Endodermal cell (in vitro differentiated cells): Measurements from ENCODE around the gene CAPSL. TPM values are rescaled to one million over a fixed set of nuclear protein-coding genes. Genes with fewer than 3 reads are reported as not detected.

ENCODE experiments used
- DNase-seq: peaks from one replicate; pipeline ENCODE4 v3.0.0-alpha.2; 2017
- H3K27ac ChIP-seq: 2 replicates; pipeline ENCODE4 v1.5.1; 2013; ENCODE audit warnings: mild to moderate bottlenecking, low read depth, low read length, moderate library complexity
- H3K27me3 ChIP-seq: 2 replicates; pipeline ENCODE4 v1.6.1; 2013; ENCODE audit warnings: mild to moderate bottlenecking, low read length, moderate library complexity; ENCODE audit not compliant: insufficient read depth, control insufficient read depth, poor library complexity, severe bottlenecking
- H3K36me3 ChIP-seq: 2 replicates; pipeline ENCODE4 v1.7.0; 2013; ENCODE audit warnings: mild to moderate bottlenecking, low read length, moderate library complexity; ENCODE audit not compliant: control insufficient read depth, insufficient read depth
- H3K4me1 ChIP-seq: one replicate; pipeline ENCODE4 v1.7.0; 2013; ENCODE audit warnings: low read length; ENCODE audit not compliant: control insufficient read depth, insufficient read depth
- H3K4me3 ChIP-seq: 2 replicates; pipeline ENCODE4 v1.5.1; 2013; ENCODE audit warnings: mild to moderate bottlenecking, low read length, moderate library complexity
- H3K9ac ChIP-seq: 2 replicates; pipeline ENCODE4 v1.6.1; 2013; ENCODE audit warnings: mild to moderate bottlenecking, low read length, moderate library complexity; ENCODE audit not compliant: poor library complexity, severe bottlenecking; ENCODE audit errors: extremely low read depth
- H3K9me3 ChIP-seq: 2 replicates; pipeline ENCODE4 v1.6.1; 2013; ENCODE audit warnings: mild to moderate bottlenecking, low read length, moderate library complexity; ENCODE audit not compliant: control insufficient read depth
- H3K27ac Mint-ChIP-seq: 2 replicates; pipeline ENCODE4 v1.8.0; 2020; ENCODE audit warnings: mixed read lengths
- H3K27me3 Mint-ChIP-seq: 2 replicates; pipeline ENCODE4 v1.8.0; 2021; ENCODE audit warnings: mild to moderate bottlenecking, mixed read lengths; ENCODE audit not compliant: insufficient read depth
- H3K36me3 Mint-ChIP-seq: 2 replicates; pipeline ENCODE4 v1.8.0; 2020; ENCODE audit warnings: low read depth, mixed read lengths
- H3K4me1 Mint-ChIP-seq: 2 replicates; pipeline ENCODE4 v1.8.0; 2020; ENCODE audit warnings: mixed read lengths
- H3K4me3 Mint-ChIP-seq: 2 replicates; pipeline ENCODE4 v1.8.0; 2020; ENCODE audit warnings: mild to moderate bottlenecking, moderate library complexity, mixed read lengths
- H3K9me3 Mint-ChIP-seq: 2 replicates; pipeline ENCODE4 v1.8.0; 2020; ENCODE audit warnings: mild to moderate bottlenecking, mixed read lengths
- WGBS, 2 experiments: methylation state at CpG; one replicate each; pipeline versions ENCODE4 v1.1.5 to v1.1.7; 2013; ENCODE audit warnings: missing lambda C conversion rate in 2 of 2, mixed read lengths in 1 of 2; ENCODE audit not compliant: insufficient coverage in 1 of 2, insufficient read length in 1 of 2; 5-methylcytosine and 5-hydroxymethylcytosine counted together
- total RNA-seq, 2 donors: library from RNA; stranded (reverse); fragmentation: NEBNext Ultra II Directional in 1 of 2; extraction: Animal tissue kit (Norgen Biotek cat#: 25700) in 1 of 2; gene quantifications; 2 replicates in 1 of 2; 3 replicates in 1 of 2; pipeline ENCODE4 v1.2.1, GENCODE V29; 2021
- TF ChIP-seq, protein P1 (sequence below): fragments of 200-600 bp; sonication (generic); conservative IDR thresholded peaks from 2 replicates; pipeline ENCODE4 v1.5.0; 2021; ENCODE audit warnings: antibody characterized with exemption, mild to moderate bottlenecking

The CAPSL gene
- total RNA-seq, 2 donors from 2014 or later = not detected

DNA sequence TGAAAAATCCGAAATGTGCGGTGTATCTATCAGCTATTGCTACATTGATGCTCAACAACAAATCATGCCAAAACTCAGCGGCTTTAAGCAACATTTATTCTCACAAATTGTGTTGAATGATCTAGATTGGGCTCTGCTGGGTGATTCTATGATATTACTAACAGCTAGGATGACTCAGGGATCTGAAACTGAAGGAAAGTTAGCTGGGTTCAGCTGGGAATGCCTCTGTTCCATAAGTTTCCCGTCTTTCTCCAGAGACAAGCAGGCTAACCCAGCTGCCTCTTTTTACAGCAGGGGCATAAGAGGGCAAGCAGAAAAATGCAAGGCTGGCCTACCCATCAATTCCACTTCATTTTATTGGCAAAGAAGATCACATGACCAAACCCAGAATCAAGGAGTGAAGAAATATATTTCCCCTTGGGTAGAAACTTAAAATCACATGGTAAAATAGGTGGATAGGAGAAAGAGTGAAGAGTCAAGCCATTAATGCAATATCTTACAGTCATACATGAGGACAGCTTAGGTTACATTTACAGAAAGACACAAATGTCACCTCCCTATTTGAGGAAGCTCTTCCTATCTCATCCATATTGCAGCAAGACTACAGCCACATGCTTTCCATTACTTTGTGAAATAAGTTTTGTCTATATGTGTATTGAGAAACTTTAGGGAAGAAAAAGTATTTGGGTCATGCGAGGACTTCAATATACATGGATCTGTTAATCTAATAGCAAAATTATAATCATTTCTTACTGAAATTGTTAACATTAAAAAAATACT, 50.9 kb downstream of the CAPSL start:
- Histone ChIP-seq H3K36me3 (no peaks in the 10 kb centered on the region), H3K9me3 (peaks cover 8% of the 10 kb centered on the region), H3K4me1 (peaks cover 4% of the 10 kb centered on the region), H3K9ac (no peak overlapping the region), H3K27me3 (no peaks in the 10 kb centered on the region), H3K4me3 (no peak overlapping the region), H3K27ac (no peak overlapping the region)
- no peaks in the 10 kb centered on the region for H3K4me1 Mint-ChIP-seq
- peaks cover 9% of the 10 kb centered on the region for H3K9me3 Mint-ChIP-seq
- H3K27me3 Mint-ChIP-seq = no peaks in the 10 kb centered on the region
- H3K4me3 Mint-ChIP-seq = no peak overlapping the region
- WGBS, 2 experiments = 56 to 67% methylated on average over 3 to 4 of the region's 5 CpGs
- H3K27ac Mint-ChIP-seq = no peak overlapping the region
- TF ChIP-seq, protein P1, sequence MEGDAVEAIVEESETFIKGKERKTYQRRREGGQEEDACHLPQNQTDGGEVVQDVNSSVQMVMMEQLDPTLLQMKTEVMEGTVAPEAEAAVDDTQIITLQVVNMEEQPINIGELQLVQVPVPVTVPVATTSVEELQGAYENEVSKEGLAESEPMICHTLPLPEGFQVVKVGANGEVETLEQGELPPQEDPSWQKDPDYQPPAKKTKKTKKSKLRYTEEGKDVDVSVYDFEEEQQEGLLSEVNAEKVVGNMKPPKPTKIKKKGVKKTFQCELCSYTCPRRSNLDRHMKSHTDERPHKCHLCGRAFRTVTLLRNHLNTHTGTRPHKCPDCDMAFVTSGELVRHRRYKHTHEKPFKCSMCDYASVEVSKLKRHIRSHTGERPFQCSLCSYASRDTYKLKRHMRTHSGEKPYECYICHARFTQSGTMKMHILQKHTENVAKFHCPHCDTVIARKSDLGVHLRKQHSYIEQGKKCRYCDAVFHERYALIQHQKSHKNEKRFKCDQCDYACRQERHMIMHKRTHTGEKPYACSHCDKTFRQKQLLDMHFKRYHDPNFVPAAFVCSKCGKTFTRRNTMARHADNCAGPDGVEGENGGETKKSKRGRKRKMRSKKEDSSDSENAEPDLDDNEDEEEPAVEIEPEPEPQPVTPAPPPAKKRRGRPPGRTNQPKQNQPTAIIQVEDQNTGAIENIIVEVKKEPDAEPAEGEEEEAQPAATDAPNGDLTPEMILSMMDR = no peak
- H3K36me3 Mint-ChIP-seq = no peaks in the 10 kb centered on the region
- no peak for DNase-seq

DNA sequence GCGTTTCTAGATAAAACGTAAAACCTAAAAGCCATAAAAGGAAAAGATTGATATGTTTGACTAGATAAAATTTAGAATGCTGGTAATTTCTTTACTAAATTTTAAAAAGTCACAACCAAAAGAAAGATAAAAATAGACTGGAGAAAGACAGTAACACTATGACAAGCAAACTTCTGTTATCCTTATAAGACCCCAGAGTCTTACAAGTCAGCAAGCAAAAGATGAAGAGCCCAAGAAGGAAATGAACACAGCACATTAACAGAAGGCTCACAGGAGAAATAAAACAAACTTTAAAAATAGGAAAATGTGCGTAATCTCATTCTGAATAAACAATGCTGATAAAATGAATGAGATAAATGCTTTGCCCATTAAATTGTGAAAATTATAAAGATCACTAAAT, 52.0 kb downstream of the CAPSL start:
- H3K4me3 Mint-ChIP-seq = no peak overlapping the region
- WGBS, 2 experiments = 93 to 100% methylated on average over 1 to 3 of the region's 3 CpGs
- H3K4me1 Mint-ChIP-seq = no peaks in the 10 kb centered on the region
- DNase-seq = no peak
- no peaks in the 10 kb centered on the region for H3K27me3 Mint-ChIP-seq
- Histone ChIP-seq H3K9ac (no peak overlapping the region), H3K9me3 (peaks cover 3% of the 10 kb centered on the region), H3K27me3 (no peaks in the 10 kb centered on the region), H3K4me1 (peaks cover 4% of the 10 kb centered on the region), H3K36me3 (no peaks in the 10 kb centered on the region), H3K4me3 (no peak overlapping the region), H3K27ac (no peak overlapping the region)
- TF ChIP-seq, protein P1 = no peak
- no peaks in the 10 kb centered on the region for H3K36me3 Mint-ChIP-seq
- H3K9me3 Mint-ChIP-seq = peaks cover under 1% of the 10 kb centered on the region
- H3K27ac Mint-ChIP-seq = no peak overlapping the region

DNA sequence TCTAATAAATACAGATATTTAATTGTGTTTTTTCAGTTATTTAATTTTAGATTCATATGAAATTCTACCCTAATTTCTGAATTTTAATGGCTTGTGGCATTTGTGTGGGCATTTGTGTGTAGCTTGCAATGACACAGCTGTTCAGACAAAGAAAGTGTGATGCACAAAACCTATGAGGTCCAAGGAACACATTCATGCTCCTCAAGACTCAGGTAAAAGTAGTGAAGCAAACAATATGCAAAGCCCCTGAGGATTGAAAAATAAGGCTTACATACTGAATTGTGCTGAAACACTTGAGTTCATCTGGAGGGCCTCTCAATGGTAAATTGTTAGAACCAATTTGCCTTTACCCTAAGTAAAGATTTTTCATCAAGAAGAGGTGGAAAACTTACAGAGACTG, 53.6 kb downstream of the CAPSL start:
- no peak for DNase-seq
- Mint-ChIP-seq H3K27ac (no peak overlapping the region), H3K9me3 (no peaks in the 10 kb centered on the region), H3K27me3 (no peaks in the 10 kb centered on the region), H3K4me3 (no peak overlapping the region), H3K4me1 (no peaks in the 10 kb centered on the region), H3K36me3 (no peaks in the 10 kb centered on the region)
- Histone ChIP-seq H3K36me3 (no peaks in the 10 kb centered on the region), H3K9ac (no peak overlapping the region), H3K27ac (no peak overlapping the region), H3K27me3 (no peaks in the 10 kb centered on the region), H3K4me1 (peaks cover 4% of the 10 kb centered on the region), H3K4me3 (no peak overlapping the region), H3K9me3 (no peaks in the 10 kb centered on the region)
- TF ChIP-seq, protein P1 = no peak
